Germinal center (tissue), 1 donor: ENCODE results near the gene SEMA5A.
"Not testable (repeated sequence)": the region's sequence is repeated elsewhere in the genome, so short reads cannot be mapped to it uniquely, and the experiment has no call there.

Source experiments
- DNase-seq: peaks from one replicate; pipeline ENCODE4 v3.0.0; 2012; ENCODE audit warnings: mixed read lengths, low spot score

Gene SEMA5A

GRCh38 chr5:9438596-9439354, 107.1 kb downstream of the SEMA5A start:
- DNase-seq: no peak

GRCh38 chr5:9437741-9438240, 108.1 kb downstream of the SEMA5A start:
- no peak for DNase-seq

- DNase-seq: no peak
Observed at GRCh38 chr5:9431496-9432258, 114.2 kb downstream of the SEMA5A start.

GRCh38 chr5:9431151-9431495, 114.8 kb downstream of the SEMA5A start:
- DNase-seq: no peak

- DNase-seq: no peak
Observed at GRCh38 chr5:9430306-9430705, 115.6 kb downstream of the SEMA5A start.

GRCh38 chr5:9429691-9430215, 116.1 kb downstream of the SEMA5A start:
- DNase-seq: no peak

- DNase-seq: no peak
Observed at GRCh38 chr5:9428272-9428671, 117.6 kb downstream of the SEMA5A start.

GRCh38 chr5:9425710-9426109, 120.2 kb downstream of the SEMA5A start:
- no peak for DNase-seq

GRCh38 chr5:9423571-9423970, 122.3 kb downstream of the SEMA5A start:
- DNase-seq: no peak

- DNase-seq: no peak
Observed at GRCh38 chr5:9421884-9422283, 124.0 kb downstream of the SEMA5A start.

GRCh38 chr5:9419794-9420193, 126.1 kb downstream of the SEMA5A start:
- no peak for DNase-seq

GRCh38 chr5:9415566-9415965, 130.3 kb downstream of the SEMA5A start:
- DNase-seq: no peak

GRCh38 chr5:9415091-9415490, 130.8 kb downstream of the SEMA5A start:
- DNase-seq: no peak

- DNase-seq: no peak
Observed at GRCh38 chr5:9411142-9411541, 134.7 kb downstream of the SEMA5A start.

GRCh38 chr5:9409413-9409960, 136.4 kb downstream of the SEMA5A start:
- DNase-seq: no peak

- DNase-seq: no peak
Observed at GRCh38 chr5:9408964-9409363, 136.9 kb downstream of the SEMA5A start.

GRCh38 chr5:9405196-9405754, 140.6 kb downstream of the SEMA5A start:
- no peak for DNase-seq

GRCh38 chr5:9401786-9402472, 143.9 kb downstream of the SEMA5A start:
- DNase-seq: no peak

GRCh38 chr5:9399783-9400182, 146.1 kb downstream of the SEMA5A start:
- not testable (repeated sequence) for DNase-seq

- no peak for DNase-seq
Observed at GRCh38 chr5:9399094-9399493, 146.8 kb downstream of the SEMA5A start.

- DNase-seq: no peak
Observed at GRCh38 chr5:9398227-9398626, 147.6 kb downstream of the SEMA5A start.

- DNase-seq: no peak
Observed at GRCh38 chr5:9396285-9396770, 149.5 kb downstream of the SEMA5A start.
